NB4 (cell line): ENCODE results near the gene POLR2I.

Source experiments
- DNase-seq: peaks from one replicate; pipeline ENCODE4 v3.0.0; 2010; ENCODE audit warnings: low read depth
- H3K4me3 ChIP-seq: one replicate; pipeline ENCODE4 v1.5.1; 2011; ENCODE audit warnings: mild to moderate bottlenecking, low read depth, low read length, moderate library complexity
- MYC ChIP-seq: IDR thresholded peaks from 2 replicates; pipeline ENCODE4 v1.6.1; 2011; ENCODE audit warnings: low read depth, low read length
- POLR2A ChIP-seq: IDR thresholded peaks from 2 replicates; pipeline ENCODE4 v1.6.1; 2011; ENCODE audit warnings: mild to moderate bottlenecking; ENCODE audit not compliant: insufficient read length; ENCODE audit errors: extremely low read depth
- TF ChIP-seq, protein P1 (sequence below): IDR thresholded peaks from one replicate; pipeline ENCODE4 v1.5.1; 2012; ENCODE audit warnings: low read depth, low read length
- TF ChIP-seq, protein P2 (sequence below): IDR thresholded peaks from 2 replicates; pipeline ENCODE4 v1.6.1; 2011; ENCODE audit warnings: low read depth, low read length

POLR2I gene

GRCh38 chr19:36128392-36128736 lies 13.7 kb upstream of the POLR2I start:
- peak overlapping the region; percentile 60 for H3K4me3 ChIP-seq
- TF ChIP-seq, protein P1, sequence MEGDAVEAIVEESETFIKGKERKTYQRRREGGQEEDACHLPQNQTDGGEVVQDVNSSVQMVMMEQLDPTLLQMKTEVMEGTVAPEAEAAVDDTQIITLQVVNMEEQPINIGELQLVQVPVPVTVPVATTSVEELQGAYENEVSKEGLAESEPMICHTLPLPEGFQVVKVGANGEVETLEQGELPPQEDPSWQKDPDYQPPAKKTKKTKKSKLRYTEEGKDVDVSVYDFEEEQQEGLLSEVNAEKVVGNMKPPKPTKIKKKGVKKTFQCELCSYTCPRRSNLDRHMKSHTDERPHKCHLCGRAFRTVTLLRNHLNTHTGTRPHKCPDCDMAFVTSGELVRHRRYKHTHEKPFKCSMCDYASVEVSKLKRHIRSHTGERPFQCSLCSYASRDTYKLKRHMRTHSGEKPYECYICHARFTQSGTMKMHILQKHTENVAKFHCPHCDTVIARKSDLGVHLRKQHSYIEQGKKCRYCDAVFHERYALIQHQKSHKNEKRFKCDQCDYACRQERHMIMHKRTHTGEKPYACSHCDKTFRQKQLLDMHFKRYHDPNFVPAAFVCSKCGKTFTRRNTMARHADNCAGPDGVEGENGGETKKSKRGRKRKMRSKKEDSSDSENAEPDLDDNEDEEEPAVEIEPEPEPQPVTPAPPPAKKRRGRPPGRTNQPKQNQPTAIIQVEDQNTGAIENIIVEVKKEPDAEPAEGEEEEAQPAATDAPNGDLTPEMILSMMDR, result no peak
- TF ChIP-seq MYC (no peak), POLR2A (no peak)
- TF ChIP-seq, protein P2, sequence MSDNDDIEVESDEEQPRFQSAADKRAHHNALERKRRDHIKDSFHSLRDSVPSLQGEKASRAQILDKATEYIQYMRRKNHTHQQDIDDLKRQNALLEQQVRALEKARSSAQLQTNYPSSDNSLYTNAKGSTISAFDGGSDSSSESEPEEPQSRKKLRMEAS, result no peak
- peak; percentile 66 for DNase-seq

DNA sequence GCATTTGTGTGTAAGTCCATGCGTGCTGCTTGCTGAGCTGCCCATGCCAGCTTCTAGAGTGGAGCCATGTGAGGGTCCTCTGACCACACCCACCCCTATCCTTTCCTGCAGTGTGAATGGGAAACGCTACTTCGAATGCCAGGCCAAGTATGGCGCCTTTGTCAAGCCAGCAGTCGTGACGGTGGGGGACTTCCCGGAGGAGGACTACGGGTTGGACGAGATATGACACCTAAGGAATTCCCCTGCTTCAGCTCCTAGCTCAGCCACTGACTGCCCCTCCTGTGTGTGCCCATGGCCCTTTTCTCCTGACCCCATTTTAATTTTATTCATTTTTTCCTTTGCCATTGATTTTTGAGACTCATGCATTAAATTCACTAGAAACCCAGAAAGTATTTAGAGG lies 10.9 kb upstream of the POLR2I start:
- DNase-seq, result no peak
- H3K4me3 ChIP-seq, result no peak overlapping the region
- TF ChIP-seq, protein P1, result no peak
- TF ChIP-seq MYC (no peak), POLR2A (no peak)
- TF ChIP-seq, protein P2, result no peak

DNA sequence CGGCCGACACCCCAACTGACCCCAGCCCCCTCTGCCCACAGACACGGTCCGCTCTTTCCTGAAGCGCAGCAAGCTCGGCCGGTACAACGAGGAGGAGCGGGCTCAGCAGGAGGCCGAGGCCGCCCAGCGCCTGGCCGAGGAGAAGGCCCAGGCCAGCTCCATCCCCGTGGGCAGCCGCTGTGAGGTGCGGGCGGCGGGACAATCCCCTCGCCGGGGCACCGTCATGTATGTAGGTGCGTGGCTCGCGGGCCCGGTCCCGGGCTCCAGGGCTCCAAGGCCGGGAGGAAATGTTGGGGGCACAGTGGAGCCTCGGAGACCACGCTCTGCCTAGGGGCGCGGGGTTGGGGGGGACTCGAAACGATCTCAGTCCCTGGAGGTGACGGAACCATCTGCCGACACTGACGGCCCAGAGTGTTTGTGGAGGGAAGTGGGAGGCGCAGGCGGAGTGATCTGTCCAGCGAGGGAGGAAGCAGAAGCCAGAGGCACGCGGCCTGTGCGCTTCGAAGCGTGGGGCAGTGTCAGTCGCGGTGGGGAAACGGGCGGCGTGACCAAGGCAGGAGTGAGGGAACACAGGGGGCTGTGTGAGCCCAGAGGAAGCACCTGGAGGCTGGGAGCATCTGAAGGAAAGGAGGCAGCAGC lies 6.9 kb upstream of the POLR2I start:
- TF ChIP-seq POLR2A (no peak), MYC (no peak)
- TF ChIP-seq, protein P1, result no peak
- TF ChIP-seq, protein P2, result no peak
- DNase-seq, result no peak
- no peak overlapping the region for H3K4me3 ChIP-seq

- TF ChIP-seq, protein P1, result no peak
- TF ChIP-seq POLR2A, result no peak
- TF ChIP-seq, protein P2, result no peak
- TF ChIP-seq MYC, result no peak
- no peak for DNase-seq
- no peak overlapping the region for H3K4me3 ChIP-seq
These were observed 6.3 kb upstream of the POLR2I start for GRCh38 chr19:36120984-36121358.

- TF ChIP-seq POLR2A, result no peak
- no peak for TF ChIP-seq MYC
- no peak for DNase-seq
- H3K4me3 ChIP-seq, result no peak overlapping the region
These were observed 5.7 kb upstream of the POLR2I start for GRCh38 chr19:36120092-36120983.

DNA sequence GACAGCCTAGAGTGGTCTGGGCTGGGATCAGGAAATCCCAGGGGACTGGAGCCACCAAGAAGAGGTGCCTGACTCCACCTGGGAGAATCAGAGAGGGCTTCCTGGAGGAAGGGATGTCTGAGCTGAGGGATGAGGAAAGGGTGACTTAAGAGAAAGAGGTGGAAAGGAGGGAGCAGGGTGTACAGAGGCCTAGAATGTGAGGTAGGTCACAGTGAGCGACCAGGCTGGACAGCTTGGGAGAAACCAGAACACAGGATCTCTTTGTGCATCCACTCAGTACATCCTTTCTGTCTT lies 1.6 kb upstream of the POLR2I start:
- DNase-seq, result no peak
- H3K4me3 ChIP-seq, result peak overlapping the region; percentile 61
- TF ChIP-seq, protein P2, result no peak
- TF ChIP-seq POLR2A (no peak), MYC (no peak)
- TF ChIP-seq, protein P1, result no peak
